Endothelial cell of umbilical vein (primary cell): Measurements from ENCODE around the gene HMG20A. TPM values are rescaled to one million over a fixed set of nuclear protein-coding genes. Genes with fewer than 3 reads are reported as not detected.

Source experiments
- BruUV-seq: library from RNA; stranded (reverse); fragments of 400-500 nt; replicated peaks from 2 replicates; lab custom pipeline; 2021; lab: Mats Ljungman, UMichigan
- CTCF ChIA-PET: fragments of 300-600, 350-600 bp; sonication (Branson Sonifier 250); formaldehyde crosslinking; loops from one replicate; lab custom pipeline; 2021; ENCODE audit warnings: antibody characterized with exemption, inconsistent platforms; lab: Charles Lee
- POLR2A ChIA-PET: fragments of 300-600, 350-600 bp; sonication (Branson Sonifier 250); formaldehyde crosslinking; loops from one replicate; lab custom pipeline; 2021; ENCODE audit warnings: antibody characterized with exemption, inconsistent platforms; lab: Charles Lee
- DNase-seq: peaks from one replicate; pipeline ENCODE4 v3.0.0-alpha.2; 2011; ENCODE audit warnings: low read depth, low spot score
- FAIRE-seq: peaks from 2 replicates; lab custom pipeline; 2011; peaks lifted over from hg19 to GRCh38; lab: Jason Lieb, UNC
- H2AFZ ChIP-seq: 2 replicates; pipeline ENCODE4 v1.6.0; 2012; ENCODE audit warnings: low read depth, low read length, control low read depth, inconsistent platforms
- H3K27ac ChIP-seq: 2 replicates; pipeline ENCODE4 v1.5.1; 2011; ENCODE audit warnings: low read depth, mild to moderate bottlenecking, control low read depth, low read length, moderate library complexity; ENCODE audit not compliant: insufficient read depth
- H3K27me3 ChIP-seq, 2 experiments: 2 replicates each; pipeline versions ENCODE4 v1.6.0 to v1.6.1; 2011; ENCODE audit warnings: low read length in 2 of 2, mixed read lengths in 1 of 2; ENCODE audit not compliant: control insufficient read depth in 2 of 2, insufficient read depth in 2 of 2
- H3K36me3 ChIP-seq, 2 experiments: 2 replicates in 1 of 2; 3 replicates in 1 of 2; pipeline ENCODE4 v1.5.1; 2011; ENCODE audit warnings: low read length in 2 of 2, mild to moderate bottlenecking in 1 of 2, moderate library complexity in 1 of 2; ENCODE audit not compliant: control insufficient read depth in 2 of 2, insufficient read depth in 2 of 2; ENCODE audit errors: extremely low read depth in 1 of 2
- H3K4me1 ChIP-seq: 3 replicates; pipeline ENCODE4 v1.5.1; 2011; ENCODE audit warnings: mild to moderate bottlenecking, low read length; ENCODE audit not compliant: control insufficient read depth, insufficient read depth; ENCODE audit errors: extremely low read depth
- H3K4me2 ChIP-seq: 2 replicates; pipeline ENCODE4 v1.6.1; 2011; ENCODE audit warnings: low read length, control low read depth, mixed read lengths; ENCODE audit not compliant: insufficient read depth
- H3K4me3 ChIP-seq, 3 experiments: fragments of 200-600 bp in 1 of 3; sonication (generic), shearing (Covaris generic) in 1 of 3; replicated peaks in 1 of 3; 2 replicates each; pipeline ENCODE4 v1.5.1; 2011 to 2016; ENCODE audit warnings: control low read depth in 3 of 3, low read length in 3 of 3, mild to moderate bottlenecking in 2 of 3, inconsistent platforms in 1 of 3, low read depth in 1 of 3, moderate library complexity in 1 of 3; ENCODE audit not compliant: insufficient read depth in 1 of 3
- H3K79me2 ChIP-seq: 2 replicates; pipeline ENCODE4 v1.6.0; 2012; ENCODE audit warnings: low read length, inconsistent platforms; ENCODE audit not compliant: control insufficient read depth, insufficient read depth
- H3K9ac ChIP-seq: replicated peaks from 2 replicates; pipeline ENCODE3; 2011; ENCODE audit warnings: low read length, control low read depth; ENCODE audit not compliant: insufficient read depth; ENCODE audit errors: extremely low read depth
- H3K9me1 ChIP-seq: replicated peaks from 3 replicates; pipeline ENCODE4 v1.6.0; 2011; ENCODE audit warnings: mild to moderate bottlenecking, low read length; ENCODE audit not compliant: control insufficient read depth, insufficient read depth; ENCODE audit errors: extremely low read depth
- H3K9me3 ChIP-seq: replicated peaks from 2 replicates; pipeline ENCODE4 v1.5.1; 2012; ENCODE audit warnings: low read length, inconsistent platforms; ENCODE audit not compliant: control insufficient read depth, insufficient read depth
- H4K20me1 ChIP-seq: replicated peaks from 2 replicates; pipeline ENCODE3; 2011; ENCODE audit warnings: mild to moderate bottlenecking, low read length; ENCODE audit not compliant: control insufficient read depth, insufficient read depth; ENCODE audit errors: extremely low read depth
- EZH2 ChIP-seq: IDR thresholded peaks from 2 replicates; pipeline ENCODE4 v1.6.1; 2012; ENCODE audit warnings: borderline replicate concordance, low read depth, mild to moderate bottlenecking, moderate library complexity, low read length, inconsistent platforms; ENCODE audit not compliant: severe bottlenecking
- FOS ChIP-seq: IDR thresholded peaks from 2 replicates; pipeline ENCODE4 v1.6.1; 2011; ENCODE audit warnings: mild to moderate bottlenecking, low read length, moderate library complexity, borderline replicate concordance; ENCODE audit not compliant: insufficient read depth
- GATA2 ChIP-seq: IDR thresholded peaks from 2 replicates; pipeline ENCODE4 v1.7.0; 2011; ENCODE audit warnings: low read depth, mild to moderate bottlenecking, moderate library complexity, mixed read lengths, low read length; ENCODE audit not compliant: insufficient read length, insufficient read depth
- JUN ChIP-seq: IDR thresholded peaks from 2 replicates; pipeline ENCODE4 v1.6.1; 2011; ENCODE audit warnings: borderline replicate concordance, low read depth; ENCODE audit not compliant: insufficient read length, insufficient read depth
- MYC ChIP-seq: IDR thresholded peaks from one replicate; pipeline ENCODE4 v1.6.1; 2011; ENCODE audit warnings: mild to moderate bottlenecking, low read depth, low read length
- POLR2A ChIP-seq: IDR thresholded peaks from 2 replicates; pipeline ENCODE4 v1.6.1; 2012; ENCODE audit warnings: low read depth, mild to moderate bottlenecking, control low read depth, low read length
- POLR2AphosphoS5 ChIP-seq: IDR thresholded peaks from 2 replicates; pipeline ENCODE4 v1.6.1; 2012; ENCODE audit warnings: low read depth, mild to moderate bottlenecking, control low read depth, low read length, moderate library complexity; ENCODE audit not compliant: insufficient read depth
- dilution Hi-C: fragments of 300-500 bp; cut with MboI; formaldehyde crosslinking; loops from one replicate; pipeline ENCODE4 v1.15.0; 2019; ENCODE audit warnings: low sequenced_read_pairs; ENCODE audit not compliant: extremely low pct_ligation_motif_present
- intact Hi-C: fragments of 100-400 bp; cut with micrococcal nuclease; formaldehyde crosslinking; loops from one replicate; pipeline ENCODE4 v1.10.0; 2022
- polyA plus RNA-seq, 4 experiments: library from polyadenylated mRNA; depleted of rRNA in 3 of 4; stranded (reverse) in 3 of 4; unstranded in 1 of 4; fragments of >200 nt; gene quantifications; 2 replicates each; pipeline versions ENCODE4 v1.2.1 to v1.2.3, GENCODE V29; 2011 to 2012; ENCODE audit warnings: missing spikeins in 1 of 4
- total RNA-seq: library from RNA; stranded (reverse); gene quantifications from 2 replicates; pipeline ENCODE4 v1.2.3, GENCODE V29; 2021
- TF ChIP-seq, protein P1 (sequence below), 2 donors: IDR thresholded peaks; 1 replicate in 1 of 2; 2 replicates in 1 of 2; pipeline ENCODE4 v1.5.1; 2011; ENCODE audit warnings: low read length in 2 of 2, mild to moderate bottlenecking in 2 of 2, moderate library complexity in 2 of 2, control low read depth in 1 of 2, inconsistent platforms in 1 of 2, low read depth in 1 of 2; ENCODE audit not compliant: insufficient read depth in 1 of 2; ENCODE audit errors: extremely low read depth in 1 of 2
- TF ChIP-seq, protein P2 (sequence below): IDR thresholded peaks from 2 replicates; pipeline ENCODE4 v1.6.1; 2011; ENCODE audit not compliant: insufficient read depth, insufficient read length

The HMG20A gene
- total and polyA plus RNA-seq, 2 donors (not counting 3 experiments of a cell fraction or from before 2014, with no cell fraction given), result 35.8 to 44.0 TPM

DNA sequence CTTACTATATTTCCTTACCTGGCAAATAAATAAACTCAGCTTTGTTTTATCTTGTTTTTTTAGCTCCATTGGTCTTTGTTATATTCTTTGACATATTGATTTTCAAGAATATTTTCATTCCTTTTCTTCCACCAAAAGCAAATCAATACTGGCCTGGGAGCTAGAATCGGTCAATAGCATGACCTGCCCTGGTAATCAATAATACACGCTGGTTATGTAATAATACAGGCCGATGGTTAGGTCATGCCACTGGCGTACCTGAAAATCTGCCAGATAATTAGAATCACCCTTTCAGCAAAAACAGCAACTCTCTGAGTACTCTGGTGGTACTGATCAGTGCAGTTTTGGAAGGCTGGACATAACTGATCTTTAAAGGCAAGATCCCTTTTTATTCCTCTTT is 40.7 kb upstream of the HMG20A start:
- no peak overlapping the region for H3K4me3 ChIP-seq
- peaks cover 3% of the 10 kb centered on the region for H3K9me1 ChIP-seq
- no peak overlapping the region for H3K4me2 ChIP-seq
- intact Hi-C loops, result no loop called here
- TF ChIP-seq, protein P1, sequence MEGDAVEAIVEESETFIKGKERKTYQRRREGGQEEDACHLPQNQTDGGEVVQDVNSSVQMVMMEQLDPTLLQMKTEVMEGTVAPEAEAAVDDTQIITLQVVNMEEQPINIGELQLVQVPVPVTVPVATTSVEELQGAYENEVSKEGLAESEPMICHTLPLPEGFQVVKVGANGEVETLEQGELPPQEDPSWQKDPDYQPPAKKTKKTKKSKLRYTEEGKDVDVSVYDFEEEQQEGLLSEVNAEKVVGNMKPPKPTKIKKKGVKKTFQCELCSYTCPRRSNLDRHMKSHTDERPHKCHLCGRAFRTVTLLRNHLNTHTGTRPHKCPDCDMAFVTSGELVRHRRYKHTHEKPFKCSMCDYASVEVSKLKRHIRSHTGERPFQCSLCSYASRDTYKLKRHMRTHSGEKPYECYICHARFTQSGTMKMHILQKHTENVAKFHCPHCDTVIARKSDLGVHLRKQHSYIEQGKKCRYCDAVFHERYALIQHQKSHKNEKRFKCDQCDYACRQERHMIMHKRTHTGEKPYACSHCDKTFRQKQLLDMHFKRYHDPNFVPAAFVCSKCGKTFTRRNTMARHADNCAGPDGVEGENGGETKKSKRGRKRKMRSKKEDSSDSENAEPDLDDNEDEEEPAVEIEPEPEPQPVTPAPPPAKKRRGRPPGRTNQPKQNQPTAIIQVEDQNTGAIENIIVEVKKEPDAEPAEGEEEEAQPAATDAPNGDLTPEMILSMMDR (IDR thresholded peaks at IDR 0.05; ENCODE audit: extremely low read depth in 1 of 2, insufficient read depth in 1 of 2, low read depth in 1 of 2, low read length in 2 of 2), result no peak
- no peak for TF ChIP-seq FOS
- no peak for TF ChIP-seq GATA2
- no peak for TF ChIP-seq EZH2
- no peak for TF ChIP-seq POLR2AphosphoS5
- no peak for TF ChIP-seq MYC
- TF ChIP-seq POLR2A, result no peak
- TF ChIP-seq, protein P2, sequence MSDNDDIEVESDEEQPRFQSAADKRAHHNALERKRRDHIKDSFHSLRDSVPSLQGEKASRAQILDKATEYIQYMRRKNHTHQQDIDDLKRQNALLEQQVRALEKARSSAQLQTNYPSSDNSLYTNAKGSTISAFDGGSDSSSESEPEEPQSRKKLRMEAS, result no peak
- no peak for TF ChIP-seq JUN
- H2AFZ ChIP-seq, result no peak overlapping the region
- ChIA-PET CTCF (interaction anchor here (1.6 kb wide), 1 partner anchor 163 kb away, joined by 4 read pairs; no protein-coding TSS in a partner anchor), POLR2A (no interaction called here)
- FAIRE-seq (no peak), DNase-seq (no peak)
- H3K9me3 ChIP-seq, result no peaks in the 10 kb centered on the region
- H4K20me1 ChIP-seq, result peaks cover 21% of the 10 kb centered on the region
- dilution Hi-C loops, result no loop called here
- no peak overlapping the region for H3K27ac ChIP-seq
- no peaks in the 10 kb centered on the region for H3K27me3 ChIP-seq
- no peaks in the 10 kb centered on the region for H3K4me1 ChIP-seq
- no TSS peak for BruUV-seq
- peaks cover 90% of the 10 kb centered on the region for H3K79me2 ChIP-seq
- no peak overlapping the region for H3K9ac ChIP-seq
- no peaks in the 10 kb centered on the region for H3K36me3 ChIP-seq
